ENCODE data around the gene ANKRD34A.

- TF ChIP-seq, protein P1, sequence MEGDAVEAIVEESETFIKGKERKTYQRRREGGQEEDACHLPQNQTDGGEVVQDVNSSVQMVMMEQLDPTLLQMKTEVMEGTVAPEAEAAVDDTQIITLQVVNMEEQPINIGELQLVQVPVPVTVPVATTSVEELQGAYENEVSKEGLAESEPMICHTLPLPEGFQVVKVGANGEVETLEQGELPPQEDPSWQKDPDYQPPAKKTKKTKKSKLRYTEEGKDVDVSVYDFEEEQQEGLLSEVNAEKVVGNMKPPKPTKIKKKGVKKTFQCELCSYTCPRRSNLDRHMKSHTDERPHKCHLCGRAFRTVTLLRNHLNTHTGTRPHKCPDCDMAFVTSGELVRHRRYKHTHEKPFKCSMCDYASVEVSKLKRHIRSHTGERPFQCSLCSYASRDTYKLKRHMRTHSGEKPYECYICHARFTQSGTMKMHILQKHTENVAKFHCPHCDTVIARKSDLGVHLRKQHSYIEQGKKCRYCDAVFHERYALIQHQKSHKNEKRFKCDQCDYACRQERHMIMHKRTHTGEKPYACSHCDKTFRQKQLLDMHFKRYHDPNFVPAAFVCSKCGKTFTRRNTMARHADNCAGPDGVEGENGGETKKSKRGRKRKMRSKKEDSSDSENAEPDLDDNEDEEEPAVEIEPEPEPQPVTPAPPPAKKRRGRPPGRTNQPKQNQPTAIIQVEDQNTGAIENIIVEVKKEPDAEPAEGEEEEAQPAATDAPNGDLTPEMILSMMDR (IDR thresholded peaks at IDR 0.05; ENCODE audit: poor library complexity), result no peak
- TF ChIP-seq EZH2phosphoT487 (IDR thresholded peaks at IDR 0.05; ENCODE audit: low read depth, severe bottlenecking, unreplicated experiment), result no peak
- TF ChIP-seq EZH2 (IDR thresholded peaks at IDR 0.05; ENCODE audit: borderline replicate concordance), result no peak
Observed at GRCh38 chr1:145991735-145992412, 27.5 kb upstream of the ANKRD34A start.
